Hepatocyte (in vitro differentiated cells): Measurements from ENCODE around the gene ADGRD1. TPM values are rescaled to one million over a fixed set of nuclear protein-coding genes. Genes with fewer than 3 reads are reported as not detected.

Source experiments
- DNase-seq: peaks from one replicate; pipeline ENCODE4 v3.0.0-alpha.2; 2016; ENCODE audit warnings: low spot score
- H2AFZ ChIP-seq: fragments of 200-600 bp; sonication (generic); 2 replicates; pipeline ENCODE4 v1.6.0; 2016; ENCODE audit warnings: antibody characterized with exemption, mild to moderate bottlenecking
- H3K27ac ChIP-seq: fragments of 200-600 bp; sonication (generic); 2 replicates; pipeline ENCODE4 v1.5.1; 2016; ENCODE audit warnings: mild to moderate bottlenecking
- H3K27me3 ChIP-seq: fragments of 200-600 bp; sonication (generic); 2 replicates; pipeline ENCODE4 v1.6.1; 2016
- H3K36me3 ChIP-seq: fragments of 200-600 bp; sonication (generic); replicated peaks from 2 replicates; pipeline ENCODE4 v1.5.1; 2016; ENCODE audit warnings: low read depth; ENCODE audit not compliant: insufficient read depth
- H3K4me1 ChIP-seq: fragments of 200-600 bp; sonication (generic); 2 replicates; pipeline ENCODE4 v1.5.1; 2016; ENCODE audit warnings: mild to moderate bottlenecking, moderate library complexity; ENCODE audit not compliant: insufficient read depth
- H3K4me2 ChIP-seq: fragments of 200-600 bp; sonication (generic); 2 replicates; pipeline ENCODE4 v1.6.0; 2016
- H3K4me3 ChIP-seq: fragments of 200-600 bp; sonication (generic); 2 replicates; pipeline ENCODE4 v1.5.1; 2016; ENCODE audit warnings: mild to moderate bottlenecking
- H3K79me2 ChIP-seq: fragments of 200-600 bp; sonication (generic); 2 replicates; pipeline ENCODE4 v1.6.0; 2017; ENCODE audit warnings: mild to moderate bottlenecking
- H3K9me2 ChIP-seq: fragments of 200-600 bp; sonication (generic); replicated peaks from 2 replicates; pipeline ENCODE4 v1.6.0; 2017; ENCODE audit warnings: mild to moderate bottlenecking; ENCODE audit not compliant: insufficient read depth
- H3K9me3 ChIP-seq: fragments of 200-600 bp; sonication (generic); 2 replicates; pipeline ENCODE4 v1.5.1; 2016; ENCODE audit warnings: low read depth, mild to moderate bottlenecking
- H4K20me1 ChIP-seq: fragments of 200-600 bp; sonication (generic); 2 replicates; pipeline ENCODE4 v1.6.0; 2016; ENCODE audit warnings: mild to moderate bottlenecking; ENCODE audit not compliant: insufficient read depth, poor library complexity, severe bottlenecking
- EZH2 ChIP-seq: fragments of 200-600 bp; sonication (generic); IDR thresholded peaks from 2 replicates; pipeline ENCODE4 v1.6.1; 2016; ENCODE audit warnings: antibody characterized with exemption, mild to moderate bottlenecking, borderline replicate concordance
- EZH2phosphoT487 ChIP-seq: fragments of 200-600 bp; sonication (generic); IDR thresholded peaks from one replicate; pipeline ENCODE4 v1.6.1; 2018; ENCODE audit warnings: antibody characterized with exemption, mild to moderate bottlenecking, low read depth, moderate library complexity; ENCODE audit not compliant: unreplicated experiment, severe bottlenecking
- WGBS: methylation state at CpG from one replicate; pipeline ENCODE4 v1.1.6; 2016; ENCODE audit warnings: low lambda C conversion rate; ENCODE audit errors: missing lambda C conversion rate; 5-methylcytosine and 5-hydroxymethylcytosine counted together
- polyA plus RNA-seq: library from polyadenylated mRNA; unstranded; fragments of >200 nt; fragmentation: Nextera tagmentation; extraction: Ambion mirVana; gene quantifications from 2 replicates; pipeline ENCODE4 v1.2.1, GENCODE V29; 2016
- total RNA-seq: library from RNA; depleted of rRNA; stranded (reverse); fragments of >200 nt; gene quantifications from 2 replicates; pipeline ENCODE4 v1.2.3, GENCODE V29; 2014
- TF ChIP-seq, protein P1 (sequence below): fragments of 200-600 bp; sonication (generic); IDR thresholded peaks from 2 replicates; pipeline ENCODE4 v1.5.1; 2016; ENCODE audit warnings: antibody characterized with exemption, mild to moderate bottlenecking; ENCODE audit not compliant: poor library complexity

Gene ADGRD1
- total and polyA plus RNA-seq, 2 experiments from 2014 or later, result 18.1 to 18.5 TPM

DNA sequence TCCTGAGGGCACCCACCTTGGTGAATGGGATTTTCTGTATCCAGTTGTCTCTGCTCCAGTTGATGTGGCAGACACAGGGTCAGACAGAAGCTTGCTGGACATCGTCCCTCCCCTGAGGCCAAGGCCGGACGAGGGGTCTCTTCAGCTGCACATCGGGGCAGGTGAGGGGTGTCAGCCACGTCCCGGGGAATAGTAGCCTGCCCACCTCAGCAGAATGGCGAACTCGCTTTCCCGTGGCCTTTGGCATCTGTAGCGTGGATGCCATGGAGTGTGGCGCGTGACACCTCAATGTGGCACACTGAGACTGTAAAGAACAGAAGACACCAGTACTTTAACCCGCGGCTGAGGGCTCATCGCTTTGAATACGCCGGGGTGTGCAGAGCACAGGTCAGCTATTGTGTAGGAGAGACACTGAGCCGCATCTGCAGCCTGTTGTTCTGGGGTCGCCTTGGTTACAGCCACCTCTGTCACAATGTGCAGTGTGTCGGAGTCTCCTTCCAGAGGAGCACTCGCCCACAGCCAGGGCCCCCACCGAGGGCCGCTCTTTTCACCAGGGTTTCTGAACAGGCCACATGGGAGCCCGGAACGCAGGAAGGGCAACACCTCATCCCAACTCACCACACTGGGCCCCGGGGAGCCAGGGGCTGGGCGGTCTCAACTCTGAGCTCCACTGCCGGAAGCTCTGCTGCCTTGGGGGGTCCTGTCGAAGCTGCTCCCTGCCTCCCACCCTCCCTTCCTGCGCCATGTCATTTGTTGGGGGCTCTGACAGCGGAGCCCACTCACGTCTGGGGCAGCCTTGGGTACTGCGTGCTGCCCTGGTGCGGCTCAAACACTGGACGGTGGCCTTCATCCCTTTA, 77.0 kb downstream of the ADGRD1 start:
- no peaks in the 10 kb centered on the region for H3K9me2 ChIP-seq
- no peak overlapping the region for H3K27ac ChIP-seq
- H3K27me3 ChIP-seq, result no peaks in the 10 kb centered on the region
- H2AFZ ChIP-seq, result no peak overlapping the region
- H3K36me3 ChIP-seq, result no peaks in the 10 kb centered on the region
- H3K4me3 ChIP-seq, result no peak overlapping the region
- DNase-seq, result no peak
- H3K4me1 ChIP-seq, result no peaks in the 10 kb centered on the region
- H3K4me2 ChIP-seq, result no peak overlapping the region
- 94% methylated on average over 35 of the region's 35 CpGs for WGBS
- no peak for TF ChIP-seq EZH2phosphoT487
- TF ChIP-seq EZH2, result no peak
- TF ChIP-seq, protein P1, sequence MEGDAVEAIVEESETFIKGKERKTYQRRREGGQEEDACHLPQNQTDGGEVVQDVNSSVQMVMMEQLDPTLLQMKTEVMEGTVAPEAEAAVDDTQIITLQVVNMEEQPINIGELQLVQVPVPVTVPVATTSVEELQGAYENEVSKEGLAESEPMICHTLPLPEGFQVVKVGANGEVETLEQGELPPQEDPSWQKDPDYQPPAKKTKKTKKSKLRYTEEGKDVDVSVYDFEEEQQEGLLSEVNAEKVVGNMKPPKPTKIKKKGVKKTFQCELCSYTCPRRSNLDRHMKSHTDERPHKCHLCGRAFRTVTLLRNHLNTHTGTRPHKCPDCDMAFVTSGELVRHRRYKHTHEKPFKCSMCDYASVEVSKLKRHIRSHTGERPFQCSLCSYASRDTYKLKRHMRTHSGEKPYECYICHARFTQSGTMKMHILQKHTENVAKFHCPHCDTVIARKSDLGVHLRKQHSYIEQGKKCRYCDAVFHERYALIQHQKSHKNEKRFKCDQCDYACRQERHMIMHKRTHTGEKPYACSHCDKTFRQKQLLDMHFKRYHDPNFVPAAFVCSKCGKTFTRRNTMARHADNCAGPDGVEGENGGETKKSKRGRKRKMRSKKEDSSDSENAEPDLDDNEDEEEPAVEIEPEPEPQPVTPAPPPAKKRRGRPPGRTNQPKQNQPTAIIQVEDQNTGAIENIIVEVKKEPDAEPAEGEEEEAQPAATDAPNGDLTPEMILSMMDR, result no peak
- no peaks in the 10 kb centered on the region for H3K9me3 ChIP-seq
- H4K20me1 ChIP-seq, result no peaks in the 10 kb centered on the region
- H3K79me2 ChIP-seq, result no peaks in the 10 kb centered on the region

DNA sequence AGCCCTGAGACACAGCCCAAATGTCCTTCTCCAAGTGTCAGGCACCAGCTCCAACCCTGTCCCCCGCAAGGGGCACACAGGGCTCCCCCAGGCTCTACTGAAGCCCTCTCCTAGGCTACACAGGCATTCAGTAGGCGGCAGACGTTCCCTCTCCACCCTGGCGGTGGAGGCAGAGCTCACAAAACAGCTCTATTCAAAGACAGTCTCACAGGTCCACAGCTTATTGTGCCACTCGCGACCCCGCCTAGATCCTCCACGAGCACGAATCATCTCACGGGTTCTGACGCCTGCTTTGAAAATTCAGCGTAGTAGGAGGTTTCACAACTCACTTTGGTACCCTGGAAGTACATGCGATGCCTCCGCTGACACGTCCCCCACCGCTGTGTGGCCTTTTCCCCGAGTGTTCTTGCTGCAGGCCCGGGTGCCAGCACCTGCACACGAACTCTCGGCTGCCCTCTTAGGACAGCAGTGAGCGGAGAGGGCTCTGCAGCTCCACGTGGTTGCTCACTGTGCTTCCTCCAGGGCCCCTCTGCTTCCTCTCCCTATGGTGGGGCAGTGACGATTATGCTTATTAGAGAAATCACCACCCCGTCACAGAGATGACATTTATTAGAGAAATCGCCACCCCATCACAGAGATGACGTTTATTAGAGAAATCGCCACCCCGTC, 78.5 kb downstream of the ADGRD1 start:
- H3K4me3 ChIP-seq, result no peak overlapping the region
- no peak overlapping the region for H3K4me2 ChIP-seq
- H4K20me1 ChIP-seq, result no peaks in the 10 kb centered on the region
- DNase-seq, result no peak
- H3K36me3 ChIP-seq, result no peaks in the 10 kb centered on the region
- H2AFZ ChIP-seq, result no peak overlapping the region
- TF ChIP-seq EZH2, result no peak
- no peak for TF ChIP-seq EZH2phosphoT487
- TF ChIP-seq, protein P1, result no peak
- no peaks in the 10 kb centered on the region for H3K4me1 ChIP-seq
- 85% methylated on average over 27 of the region's 28 CpGs for WGBS
- H3K27me3 ChIP-seq, result no peaks in the 10 kb centered on the region
- no peak overlapping the region for H3K27ac ChIP-seq
- no peaks in the 10 kb centered on the region for H3K9me3 ChIP-seq
- no peaks in the 10 kb centered on the region for H3K9me2 ChIP-seq
- no peaks in the 10 kb centered on the region for H3K79me2 ChIP-seq

DNA sequence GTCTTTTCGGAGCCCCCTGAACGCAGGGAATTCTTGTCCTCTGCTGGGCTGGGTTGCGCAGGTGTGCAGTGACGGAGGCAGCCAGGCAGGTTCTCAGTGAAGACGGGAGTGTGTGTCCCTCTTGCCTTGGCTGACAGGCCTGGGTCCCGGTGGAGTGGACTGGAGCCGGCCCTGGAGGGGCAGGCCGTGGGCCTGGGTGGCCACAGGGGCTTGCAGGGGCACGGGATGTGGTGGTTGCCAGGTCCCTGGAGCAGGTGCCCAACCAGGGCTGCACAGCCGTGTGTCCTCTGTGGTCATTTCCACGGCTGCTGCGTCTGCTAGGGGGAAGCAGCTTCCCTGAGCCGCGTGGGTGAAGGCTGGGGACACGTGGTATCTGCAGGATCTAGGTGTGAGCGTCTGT, 79.8 kb downstream of the ADGRD1 start:
- no peak overlapping the region for H3K27ac ChIP-seq

More for the DNA sequence above, 79.8 kb downstream of the ADGRD1 start:
- Histone ChIP-seq H3K9me2 (no peaks in the 10 kb centered on the region), H3K79me2 (no peaks in the 10 kb centered on the region), H3K9me3 (no peaks in the 10 kb centered on the region), H4K20me1 (no peaks in the 10 kb centered on the region), H2AFZ (no peak overlapping the region), H3K36me3 (no peaks in the 10 kb centered on the region), H3K4me1 (no peaks in the 10 kb centered on the region), H3K4me3 (no peak overlapping the region), H3K27me3 (no peaks in the 10 kb centered on the region), H3K4me2 (no peak overlapping the region)
- no peak for DNase-seq
- WGBS, result 94% methylated on average over 15 of the region's 16 CpGs
- no peak for TF ChIP-seq EZH2
- no peak for TF ChIP-seq EZH2phosphoT487
- TF ChIP-seq, protein P1, result no peak
